Stimulated activated CD4-positive, alpha-beta T cell treated with anti-CD3 and anti-CD28 coated beads, Interleukin-4, amount 100 ng/mL, for 4 hours (primary cell): Measurements from ENCODE around the gene CDR2.

Experiments used
- DNase-seq, 2 experiments: peaks; one replicate each; pipeline ENCODE4 v3.0.0-alpha.2; 2020

The CDR2 gene

GRCh38 chr16:22348291-22348690 lies 26.1 kb downstream of the CDR2 start:
- no peak for DNase-seq

DNA sequence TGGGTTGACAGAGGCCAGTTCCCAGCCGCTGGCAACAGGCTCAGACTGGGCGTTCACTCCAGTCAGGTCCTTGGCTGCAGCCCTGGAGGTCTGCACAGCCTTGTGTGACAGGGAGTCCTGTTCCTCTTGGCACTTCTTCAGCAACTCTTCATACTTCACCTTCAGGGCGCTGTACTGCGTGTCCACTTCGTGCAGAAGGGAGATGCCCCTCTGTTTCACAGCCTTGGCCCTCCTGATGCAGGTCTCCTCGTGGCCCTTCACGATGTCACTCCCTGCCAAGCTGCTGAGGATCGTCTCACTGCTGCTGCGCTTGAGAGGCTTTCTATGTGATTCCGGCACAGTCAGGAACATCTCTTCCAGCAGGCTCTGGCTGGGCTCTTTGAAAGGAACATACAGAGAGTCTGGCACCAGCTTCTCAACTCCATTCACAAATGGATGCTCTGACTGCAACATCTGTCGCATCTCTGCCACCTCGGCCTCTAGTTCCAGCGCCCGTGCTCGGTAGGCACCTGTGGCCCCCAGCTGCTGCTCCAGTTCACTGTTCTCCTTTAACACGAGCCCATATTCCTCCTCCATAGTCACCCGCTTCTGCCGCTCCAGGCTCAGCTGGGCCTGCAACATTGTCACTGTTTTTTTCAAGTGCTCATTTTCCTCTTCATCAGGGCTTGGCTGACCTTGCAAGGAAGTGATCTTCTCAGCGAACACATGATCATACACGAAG lies 27.2 kb downstream of the CDR2 start:
- DNase-seq, result no peak

GRCh38 chr16:22346483-22346882 lies 27.9 kb downstream of the CDR2 start:
- DNase-seq, result no peak

GRCh38 chr16:22342082-22342481 lies 32.3 kb downstream of the CDR2 start:
- DNase-seq, result no peak

DNA sequence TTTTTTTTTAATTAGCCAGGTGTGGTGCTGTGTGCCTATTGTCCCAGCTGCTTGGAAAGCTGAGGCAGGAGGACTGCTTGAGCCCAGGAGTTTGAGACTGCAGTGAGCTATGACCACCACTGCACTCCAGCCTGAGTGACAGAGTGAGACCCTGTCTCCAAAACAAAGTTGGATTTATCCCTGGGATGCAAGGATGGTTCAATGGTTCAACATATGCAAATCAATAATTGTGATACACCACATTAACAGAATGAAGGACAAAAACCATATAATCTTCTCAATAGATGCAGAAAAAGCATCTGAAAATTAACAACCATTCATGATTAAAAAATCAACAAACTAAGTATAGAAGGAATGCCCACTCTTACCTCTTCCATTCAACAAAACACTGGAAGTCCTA lies 33.5 kb downstream of the CDR2 start:
- DNase-seq, result no peak

DNA sequence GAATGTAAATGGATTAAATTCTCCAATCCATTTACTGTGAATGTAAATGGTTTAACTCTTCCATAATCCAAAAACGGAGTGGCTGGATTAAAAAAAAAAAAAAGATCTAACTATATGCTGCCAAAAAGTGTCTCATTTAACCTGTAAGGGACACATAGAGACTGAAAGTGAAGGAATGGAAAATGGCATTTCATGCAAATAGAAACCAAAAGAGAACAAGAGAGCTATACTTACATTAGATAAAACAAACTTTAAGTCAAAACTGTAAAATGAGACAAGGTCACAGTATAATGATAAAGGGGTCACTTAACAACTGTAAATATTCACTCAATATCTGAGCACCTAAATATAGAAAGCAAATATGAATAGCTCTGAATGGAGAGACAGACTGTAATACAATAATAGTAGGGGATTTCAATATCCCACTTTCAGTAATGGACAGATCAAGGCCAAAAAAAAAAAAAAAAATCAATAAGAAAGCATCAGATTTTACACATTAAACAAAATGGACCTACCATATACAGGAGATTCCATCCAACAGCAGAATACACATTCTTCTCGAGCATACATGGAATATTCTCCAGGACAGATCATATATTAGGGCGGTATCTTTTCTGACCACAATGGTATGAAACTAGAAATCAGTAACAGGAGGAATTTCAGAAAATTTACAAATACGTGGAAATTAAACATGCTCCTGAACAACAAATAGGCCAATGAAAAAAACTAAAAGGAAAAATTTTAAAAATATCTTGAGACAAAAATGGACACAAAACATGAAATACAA lies 36.4 kb downstream of the CDR2 start:
- DNase-seq, result no peak

- DNase-seq, result no peak
These were observed 37.4 kb downstream of the CDR2 start for GRCh38 chr16:22337045-22337444.

DNA sequence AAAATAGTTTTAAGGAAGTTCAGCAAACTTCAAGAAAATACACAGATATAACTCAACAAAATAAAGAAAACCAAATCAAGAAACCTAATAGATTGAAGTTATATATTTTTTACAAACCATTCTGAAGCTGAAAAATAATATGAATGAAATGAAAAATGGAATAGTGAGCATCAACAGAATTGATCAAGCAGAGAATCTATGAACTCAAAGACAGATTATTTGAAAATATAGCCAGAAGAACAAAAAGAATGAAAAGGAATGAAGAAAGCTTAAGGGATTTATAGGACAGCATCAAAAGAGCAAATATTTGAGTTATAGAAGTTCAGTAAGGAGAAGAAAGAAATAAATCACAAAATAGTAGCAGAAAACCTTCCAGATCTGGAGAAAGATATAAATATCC lies 37.8 kb downstream of the CDR2 start:
- DNase-seq, result no peak

DNA sequence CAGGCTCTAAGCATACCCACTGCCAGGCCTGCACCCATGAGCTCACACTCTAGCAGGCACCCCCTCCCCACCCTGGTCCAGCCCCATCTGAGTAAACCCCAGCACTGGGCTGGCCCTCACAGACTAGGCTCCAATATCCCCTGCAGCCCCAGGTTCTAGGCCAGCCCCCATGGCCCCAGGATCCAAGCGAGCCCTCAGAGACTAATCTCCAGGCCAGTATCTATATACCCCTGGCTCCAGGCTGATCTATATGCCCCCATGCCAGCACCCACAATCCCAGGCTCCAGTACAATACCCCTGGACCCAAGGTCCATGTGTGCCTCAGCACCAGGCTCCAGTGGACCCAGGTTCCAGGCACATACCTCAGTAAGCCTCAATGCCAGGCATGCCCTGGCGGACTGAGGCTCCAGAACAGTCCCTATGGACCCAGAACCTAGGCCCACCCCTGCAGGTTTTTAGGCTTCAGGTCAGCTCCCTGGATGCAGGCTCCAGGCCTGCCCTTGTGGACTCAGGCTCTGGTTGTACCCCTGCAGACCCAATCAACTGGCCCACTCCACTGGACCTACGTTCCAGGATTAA lies 38.7 kb downstream of the CDR2 start:
- DNase-seq, result no peak

DNA sequence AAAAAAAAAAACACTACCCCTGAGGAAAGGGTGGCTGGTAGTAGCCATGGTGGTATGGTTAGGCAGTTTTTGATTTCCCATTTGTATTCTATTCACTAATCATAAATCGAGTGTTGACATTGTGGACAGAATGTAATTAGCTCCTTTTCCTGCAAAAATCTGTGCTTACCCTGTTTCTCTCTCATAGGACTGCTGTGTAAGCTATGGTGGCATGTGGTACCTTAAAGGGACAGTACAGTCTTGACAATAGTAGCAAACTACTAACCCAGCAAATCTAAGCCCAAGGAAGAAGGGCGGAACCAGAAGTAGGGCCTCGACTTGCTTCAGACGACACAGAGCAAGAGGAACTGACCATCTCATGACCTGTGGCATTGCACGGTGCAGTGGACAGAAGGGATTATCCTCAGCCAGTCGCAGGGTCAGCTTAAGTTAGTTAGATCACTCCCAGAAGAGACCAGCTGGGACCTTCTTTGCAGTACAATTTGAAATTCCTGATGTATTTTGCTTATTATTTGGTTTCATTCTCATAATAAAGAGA lies 40.9 kb downstream of the CDR2 start:
- no peak for DNase-seq

- DNase-seq, result no peak
These were observed 44.1 kb downstream of the CDR2 start for GRCh38 chr16:22330326-22330725.

DNA sequence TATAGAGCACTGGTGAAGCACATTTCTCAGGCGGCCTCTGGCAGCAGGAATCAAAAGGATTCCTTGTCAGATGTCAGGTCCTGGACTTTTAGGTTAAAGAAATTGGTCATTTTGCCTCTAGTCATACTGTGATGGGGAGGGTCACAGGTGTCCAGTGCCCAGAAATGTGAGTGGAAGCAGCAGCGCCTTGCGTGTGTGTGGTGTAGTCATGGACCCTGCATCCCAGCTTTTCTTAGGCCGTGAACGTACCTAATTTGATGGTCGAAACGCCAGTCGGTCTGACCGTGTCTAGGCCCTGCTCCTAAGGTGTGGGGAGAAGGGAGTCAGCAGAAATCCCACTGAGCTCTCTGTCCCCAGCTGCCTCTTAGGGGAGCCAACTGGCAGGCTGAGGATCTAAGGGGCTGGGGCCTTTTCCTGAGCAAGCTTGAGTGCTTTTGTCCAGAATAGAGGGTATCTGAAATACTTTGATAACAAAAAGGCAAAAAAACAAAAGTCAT lies 45.2 kb downstream of the CDR2 start:
- no peak for DNase-seq

GRCh38 chr16:22328081-22328725 lies 46.2 kb downstream of the CDR2 start:
- DNase-seq, result no peak

DNA sequence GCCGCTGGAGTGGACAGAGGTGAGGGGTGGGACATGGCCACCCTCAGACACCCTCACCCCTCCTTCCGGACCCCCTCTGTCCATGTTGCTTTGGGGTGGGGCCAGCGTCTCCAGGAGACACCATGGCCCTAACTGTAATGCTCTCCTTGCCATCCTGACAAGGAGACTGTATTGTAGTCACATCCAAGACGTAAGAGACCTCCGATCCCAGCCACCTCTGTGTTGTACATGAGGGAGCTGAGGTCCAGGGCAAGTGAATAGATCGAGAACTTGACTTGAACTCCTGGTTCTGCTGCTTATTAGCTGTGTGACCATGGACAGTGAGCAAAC lies 47.0 kb downstream of the CDR2 start:
- DNase-seq, result no peak

- no peak for DNase-seq
These were observed 47.5 kb downstream of the CDR2 start for GRCh38 chr16:22326771-22327445.

- DNase-seq, result no peak
These were observed 48.1 kb downstream of the CDR2 start for GRCh38 chr16:22326369-22326652.

- DNase-seq, result no peak
These were observed 48.6 kb downstream of the CDR2 start for GRCh38 chr16:22325598-22326368.

- DNase-seq, result no peak
These were observed 49.4 kb downstream of the CDR2 start for GRCh38 chr16:22324787-22325597.

- no peak for DNase-seq
These were observed 50.2 kb downstream of the CDR2 start for GRCh38 chr16:22323959-22324786.
